ENCODE results near the gene FOXD4L3. TPM values are rescaled to one million over a fixed set of nuclear protein-coding genes. Genes with fewer than 3 reads are reported as not detected.
"Not testable (repeated sequence)": the region's sequence is repeated elsewhere in the genome, so short reads cannot be mapped to it uniquely, and the experiment has no call there.

The FOXD4L3 gene
- total RNA-seq, 1 donor, result not detected

- not testable (repeated sequence) for DNase-seq (ENCODE audit: low read depth); H3K4me3 ChIP-seq (ENCODE audit: low read depth, low read length)
Measured at GRCh38 chr9:68342265-68343025, 39.8 kb downstream of the FOXD4L3 start.

DNA sequence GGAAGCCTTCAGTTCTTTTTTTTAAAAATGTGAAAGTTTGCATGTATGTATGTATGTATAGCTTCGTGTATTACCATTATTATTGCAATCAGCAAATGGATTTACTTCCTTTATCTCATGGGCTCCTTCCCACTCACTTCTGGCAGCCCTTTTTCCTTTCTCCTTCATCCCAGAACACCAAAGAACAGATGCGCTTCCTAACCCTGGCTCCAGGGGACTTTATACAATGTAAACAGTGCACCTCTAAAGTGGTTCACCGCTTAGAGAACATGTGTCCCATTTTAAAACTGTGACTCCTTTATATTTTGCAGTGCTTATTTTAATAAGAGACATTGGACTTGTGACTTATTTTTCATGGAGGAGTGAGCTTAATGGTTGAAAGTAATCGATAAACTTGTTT is 40.6 kb downstream of the FOXD4L3 start:
- not testable (repeated sequence) for DNase-seq (ENCODE audit: low read depth); H3K4me3 ChIP-seq (ENCODE audit: low read depth, low read length)

GRCh38 chr9:68343992-68344391 is 41.3 kb downstream of the FOXD4L3 start:
- DNase-seq (ENCODE audit: low read depth); H3K4me3 ChIP-seq (ENCODE audit: low read depth, low read length): not testable (repeated sequence)

GRCh38 chr9:68351689-68352088 is 49.0 kb downstream of the FOXD4L3 start:
- DNase-seq (ENCODE audit: low read depth); H3K4me3 ChIP-seq (ENCODE audit: low read depth, low read length): not testable (repeated sequence)

Other genes with a start within 250 kb of the FOXD4L3 start
- gene ZNG1C, start 60.9 kb upstream of the FOXD4L3 start, total RNA-seq, result 17.7 and 21.6 TPM in 2 replicates
- 2.6 and 5.8 TPM in 2 replicates for gene PGM5, start 53.7 kb downstream of the FOXD4L3 start, total RNA-seq
- not detected in 2 replicates for gene TMEM252, start 238.0 kb downstream of the FOXD4L3 start, total RNA-seq

Data from fibroblast of villous mesenchyme (primary cell).